Esophagus (tissue), 2 donors: ENCODE data around the gene NT5C1A. TPM values are rescaled to one million over a fixed set of nuclear protein-coding genes. Genes with fewer than 3 reads are reported as not detected.

ENCODE experiments used
- H3K27ac ChIP-seq, 2 donors: one replicate each; pipeline ENCODE4 v1.5.1; 2013; ENCODE audit warnings: low read depth in 2 of 2, mild to moderate bottlenecking in 2 of 2, inconsistent platforms in 1 of 2, low read length in 1 of 2, moderate library complexity in 1 of 2
- H3K27me3 ChIP-seq, 2 donors: one replicate each; pipeline ENCODE4 v1.6.1; 2013; ENCODE audit warnings: low read length in 2 of 2, control low read depth in 1 of 2, mild to moderate bottlenecking in 1 of 2; ENCODE audit not compliant: insufficient read depth in 2 of 2, control insufficient read depth in 1 of 2
- H3K36me3 ChIP-seq, 2 donors: one replicate each; pipeline ENCODE4 v1.6.1; 2013; ENCODE audit warnings: low read length in 1 of 2; ENCODE audit not compliant: control insufficient read depth in 2 of 2, insufficient read depth in 2 of 2
- H3K4me1 ChIP-seq, 2 donors: one replicate each; pipeline ENCODE4 v1.6.1; 2013; ENCODE audit warnings: low read length in 1 of 2; ENCODE audit not compliant: control insufficient read depth in 2 of 2, insufficient read depth in 2 of 2
- H3K4me3 ChIP-seq, 2 donors: one replicate each; pipeline ENCODE4 v1.5.1; 2013; ENCODE audit warnings: low read length in 2 of 2, mild to moderate bottlenecking in 2 of 2, low read depth in 1 of 2, moderate library complexity in 1 of 2
- H3K9me3 ChIP-seq, 2 donors: one replicate each; pipeline ENCODE4 v1.6.1; 2013; ENCODE audit warnings: mild to moderate bottlenecking in 2 of 2, low read depth in 1 of 2, low read length in 1 of 2, moderate library complexity in 1 of 2; ENCODE audit not compliant: control insufficient read depth in 2 of 2, insufficient read depth in 1 of 2
- WGBS, 2 donors: extraction: QIAGEN DNeasy Blood & Tissue Kit; methylation state at CpG; one replicate each; pipeline ENCODE4 v1.1.7; 2013; 5-methylcytosine and 5-hydroxymethylcytosine counted together
- polyA plus RNA-seq, 2 donors: library from polyadenylated mRNA; stranded (reverse); fragments of 200-250 nt; gene quantifications; one replicate each; pipeline ENCODE4 v1.2.3, GENCODE V29; 2013
- donor health status: healthy with polysubstance abuse.
- donor health status: Bipolar disorder and iron deficiency.

The NT5C1A gene
- polyA plus RNA-seq, 2 donors: 0.02 TPM; not detected in 1

DNA sequence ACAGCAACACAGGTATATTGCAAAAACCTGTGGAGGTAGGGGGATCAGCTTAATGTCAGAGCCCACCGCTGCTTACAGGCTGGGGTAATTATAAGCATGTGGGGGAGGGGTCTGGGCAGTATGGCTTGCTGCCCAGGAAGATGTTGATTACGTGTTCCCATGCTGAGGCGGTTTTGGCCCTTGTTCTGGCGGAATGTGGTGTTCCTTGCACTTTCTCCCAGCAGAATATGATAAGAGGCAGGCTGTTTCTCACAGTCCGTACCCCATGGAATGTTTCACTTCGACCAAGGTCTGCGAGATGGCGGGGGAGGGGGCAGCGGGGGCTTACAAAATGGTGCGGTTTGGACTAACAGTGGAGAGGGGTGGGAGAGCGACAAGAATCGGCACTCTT is 29.1 kb upstream of the NT5C1A start:
- Histone ChIP-seq H3K4me3 (no peak overlapping the region), H3K36me3 (no peaks in the 10 kb centered on the region), H3K4me1 (no peaks in the 10 kb centered on the region), H3K9me3 (peaks cover 0 to 2% of the 10 kb centered on the region in 2 donors), H3K27ac (no peak overlapping the region), H3K27me3 (no peaks in the 10 kb centered on the region)
- 20 to 26% methylated on average over 12 of the region's 12 CpGs for WGBS, 2 donors

DNA sequence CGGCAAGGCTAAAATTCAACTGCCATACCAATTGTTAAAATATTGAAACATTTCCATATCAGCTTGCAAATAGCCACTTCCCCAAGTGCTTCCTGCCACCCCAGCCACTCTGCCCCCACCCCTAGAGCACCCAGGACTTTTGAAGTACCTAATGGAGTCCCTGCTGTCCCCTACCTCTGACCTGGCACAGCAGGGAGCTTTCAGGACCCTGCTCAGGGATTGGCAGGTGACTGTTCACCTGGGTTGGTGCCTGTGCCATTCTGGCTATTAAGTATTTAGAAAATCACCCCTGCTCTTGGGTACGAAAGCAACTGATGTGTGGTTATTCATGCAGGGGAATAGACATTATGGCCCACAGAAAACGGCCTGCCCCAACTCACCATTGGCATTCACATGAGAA is 28.4 kb upstream of the NT5C1A start:
- no peak overlapping the region for H3K4me3 ChIP-seq
- peaks cover 0 to 2% of the 10 kb centered on the region in 2 donors for H3K9me3 ChIP-seq
- no peaks in the 10 kb centered on the region for H3K27me3 ChIP-seq
- WGBS, 2 donors: 76 to 86% methylated on average over 3 of the region's 3 CpGs
- H3K27ac ChIP-seq: no peak overlapping the region
- no peaks in the 10 kb centered on the region for H3K4me1 ChIP-seq
- no peaks in the 10 kb centered on the region for H3K36me3 ChIP-seq

DNA sequence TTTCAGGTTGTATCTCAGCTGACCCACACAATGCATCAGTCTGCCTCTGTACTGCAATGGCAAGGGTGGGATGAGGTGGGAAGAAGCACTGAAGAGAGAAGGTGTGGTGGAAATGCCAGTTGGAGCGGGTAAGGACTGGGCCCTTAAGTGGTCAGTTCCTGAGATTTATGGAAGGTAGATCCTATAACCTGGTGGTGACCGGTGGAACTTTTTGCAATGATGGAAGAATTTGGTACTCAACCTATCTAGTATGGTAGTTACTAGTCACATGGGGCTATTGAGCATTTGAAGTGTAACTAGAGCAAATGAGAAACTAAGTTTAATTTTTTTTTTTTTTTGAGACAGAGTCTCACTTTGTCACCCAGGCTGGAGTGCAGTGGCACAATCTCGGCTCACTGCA is 27.5 kb upstream of the NT5C1A start:
- Histone ChIP-seq H3K9me3 (peaks cover 0 to 2% of the 10 kb centered on the region in 2 donors), H3K4me1 (no peaks in the 10 kb centered on the region), H3K36me3 (no peaks in the 10 kb centered on the region), H3K27ac (no peak overlapping the region), H3K4me3 (no peak overlapping the region), H3K27me3 (no peaks in the 10 kb centered on the region)
- 93 to 95% methylated on average over 2 of the region's 3 CpGs for WGBS, 2 donors

DNA sequence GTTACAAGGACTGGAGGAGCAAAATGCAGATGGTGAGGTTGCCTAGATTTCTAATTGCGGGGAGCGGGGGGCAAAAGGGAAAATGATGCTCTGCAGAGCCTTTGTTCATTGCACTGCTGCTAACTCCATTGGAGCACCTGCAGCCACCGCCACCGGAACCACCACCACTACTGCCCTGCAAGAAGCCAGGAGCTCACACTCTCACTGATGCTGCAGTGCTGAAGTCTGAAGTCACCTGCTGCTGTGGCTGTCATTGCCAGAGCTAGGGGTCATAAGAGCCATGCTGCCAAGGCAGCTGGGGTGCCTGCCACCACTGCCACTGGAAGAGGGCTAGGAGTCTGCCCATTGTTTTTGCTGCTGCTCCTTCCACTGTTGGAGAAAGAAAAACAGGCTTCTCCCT is 26.7 kb upstream of the NT5C1A start:
- Histone ChIP-seq H3K4me1 (no peaks in the 10 kb centered on the region), H3K27ac (no peak overlapping the region), H3K36me3 (no peaks in the 10 kb centered on the region), H3K4me3 (no peak overlapping the region), H3K27me3 (no peaks in the 10 kb centered on the region), H3K9me3 (peaks cover 0 to 2% of the 10 kb centered on the region in 2 donors)
- WGBS, 2 donors: 92 to 94% methylated on average over 4 of the region's 4 CpGs

DNA sequence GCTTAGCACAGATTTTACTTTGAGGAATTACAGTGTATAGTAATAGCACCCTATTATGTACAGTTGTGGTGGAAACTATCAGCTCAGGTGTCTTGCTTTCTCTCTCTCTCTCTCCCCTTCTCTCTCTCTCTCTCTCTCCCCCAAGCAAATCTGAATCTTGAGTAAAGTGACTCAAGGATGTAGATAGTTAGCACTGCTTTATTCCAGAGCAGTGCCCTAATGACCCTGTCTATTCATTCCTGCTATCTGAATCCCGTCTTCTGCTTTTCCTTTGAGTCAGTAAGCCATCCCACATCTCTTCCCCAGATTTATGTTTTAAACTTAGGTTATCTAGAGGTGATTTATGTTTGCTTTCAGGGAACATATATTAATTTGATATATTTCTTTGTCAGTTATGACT is 24.5 kb upstream of the NT5C1A start:
- H3K4me3 ChIP-seq: no peak overlapping the region
- 33 to 40% methylated on average over 1 of the region's 1 CpG for WGBS, 2 donors
- no peaks in the 10 kb centered on the region for H3K36me3 ChIP-seq
- H3K27ac ChIP-seq: no peak overlapping the region
- no peaks in the 10 kb centered on the region for H3K27me3 ChIP-seq
- H3K4me1 ChIP-seq: peaks cover 2 to 8% of the 10 kb centered on the region in 2 donors
- H3K9me3 ChIP-seq: peaks cover 0 to 2% of the 10 kb centered on the region in 2 donors

DNA sequence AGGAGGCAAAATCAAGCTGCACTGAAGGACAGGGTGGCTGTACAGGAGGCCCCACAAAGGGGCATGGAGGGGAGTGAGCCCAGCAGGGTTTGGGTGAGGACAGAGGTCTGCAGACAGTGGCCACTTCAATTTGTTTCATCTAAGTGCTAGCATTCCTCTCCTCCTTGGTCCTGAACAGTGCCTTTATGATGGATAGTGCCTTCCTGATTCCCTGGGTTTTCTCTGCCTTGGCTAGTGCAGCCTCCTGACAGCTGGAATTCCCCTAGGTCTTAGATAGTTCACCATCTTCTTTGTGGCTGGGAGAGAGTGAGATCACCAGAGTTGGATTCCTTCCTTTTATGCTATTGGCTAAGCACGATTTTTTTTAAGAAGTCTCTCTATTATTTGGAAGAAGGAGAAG is 23.1 kb upstream of the NT5C1A start:
- Histone ChIP-seq H3K4me1 (peaks cover 2 to 13% of the 10 kb centered on the region in 2 donors), H3K27me3 (peaks cover 0 to 3% of the 10 kb centered on the region in 2 donors), H3K9me3 (peaks cover 0 to 2% of the 10 kb centered on the region in 2 donors), H3K27ac (no peak overlapping the region), H3K36me3 (no peaks in the 10 kb centered on the region), H3K4me3 (no peak overlapping the region)
- WGBS, 2 donors: 3 to 12% methylated on average over 1 of the region's 1 CpG

DNA sequence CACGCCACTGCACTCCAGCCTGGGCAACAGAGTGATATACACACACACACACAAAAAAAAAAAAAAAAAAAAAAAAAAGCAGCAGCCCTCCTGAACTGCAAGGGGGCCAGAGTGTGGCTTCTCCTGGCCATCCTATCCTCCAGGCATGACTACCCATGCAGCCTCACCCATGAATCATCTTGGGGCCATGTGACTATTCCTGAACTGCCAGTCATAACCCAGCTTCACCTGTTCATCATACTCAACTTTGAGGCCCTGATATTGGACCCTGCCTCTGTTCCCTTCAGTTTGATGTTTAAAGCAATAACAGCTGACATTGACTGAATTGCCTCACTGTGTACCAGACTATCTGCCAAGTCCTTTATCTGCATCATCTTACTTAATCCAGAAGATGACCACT is 22.1 kb upstream of the NT5C1A start:
- peaks cover 0 to 2% of the 10 kb centered on the region in 2 donors for H3K9me3 ChIP-seq
- no peaks in the 10 kb centered on the region for H3K36me3 ChIP-seq
- H3K27me3 ChIP-seq: peaks cover 0 to 7% of the 10 kb centered on the region in 2 donors
- H3K4me3 ChIP-seq: no peak overlapping the region
- WGBS, 2 donors: 88 to 100% methylated on average over 1 of the region's 1 CpG
- peaks cover 2 to 13% of the 10 kb centered on the region in 2 donors for H3K4me1 ChIP-seq
- no peak overlapping the region for H3K27ac ChIP-seq

DNA sequence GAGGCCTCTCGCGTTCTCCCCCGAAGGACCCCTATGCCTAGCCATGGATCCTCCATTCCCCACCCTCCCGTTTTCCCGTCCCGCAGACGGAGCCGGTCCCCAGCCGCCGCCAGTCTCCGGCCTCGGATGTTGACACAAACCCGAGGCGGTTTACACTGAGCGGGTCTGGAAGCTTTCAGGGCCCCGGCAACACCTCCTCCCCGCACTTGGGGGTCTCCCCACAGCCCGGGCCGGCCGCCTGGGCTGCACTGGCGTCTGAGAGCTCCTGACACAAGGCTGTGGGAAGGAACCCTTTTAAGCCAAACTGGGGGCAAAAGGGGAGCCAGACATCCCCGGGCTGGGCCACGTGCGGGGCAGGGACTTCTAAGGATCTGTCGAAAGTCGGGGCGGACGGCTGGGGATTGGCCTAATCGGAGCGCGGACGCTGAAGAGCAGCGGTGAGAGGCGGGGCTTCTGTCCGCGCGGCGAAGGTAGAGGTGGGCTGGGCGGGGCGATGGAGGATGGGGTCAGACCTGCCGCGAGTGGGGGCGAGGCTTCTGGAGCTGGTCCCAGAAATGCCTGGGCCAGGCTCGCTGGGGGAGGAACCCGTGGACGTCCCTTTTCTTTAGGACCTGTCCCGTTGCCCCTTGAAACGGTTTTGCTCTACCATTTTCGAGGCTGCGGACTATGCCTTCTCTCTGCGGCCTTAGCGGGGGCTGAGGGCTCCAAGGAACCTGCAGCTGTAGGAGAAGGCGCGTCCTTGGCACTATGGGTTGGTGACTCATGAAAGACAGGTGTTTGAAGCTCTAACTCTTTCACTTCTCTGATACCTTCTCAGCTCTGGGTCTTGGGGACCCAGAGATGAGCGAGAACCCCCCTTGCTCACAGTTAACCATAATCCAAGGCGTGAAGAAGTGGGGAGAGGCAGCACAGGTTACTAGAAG is 20.5 kb upstream of the NT5C1A start:
- no peaks in the 10 kb centered on the region for H3K9me3 ChIP-seq
- WGBS, 2 donors: 11% methylated on average over 56 of the region's 56 CpGs
- H3K4me3 ChIP-seq: peak overlapping the region; percentile 3 to 5
- H3K36me3 ChIP-seq: no peaks in the 10 kb centered on the region
- H3K4me1 ChIP-seq: peaks cover 2 to 13% of the 10 kb centered on the region in 2 donors
- peaks cover 0 to 7% of the 10 kb centered on the region in 2 donors for H3K27me3 ChIP-seq
- H3K27ac ChIP-seq: no peak overlapping the region

DNA sequence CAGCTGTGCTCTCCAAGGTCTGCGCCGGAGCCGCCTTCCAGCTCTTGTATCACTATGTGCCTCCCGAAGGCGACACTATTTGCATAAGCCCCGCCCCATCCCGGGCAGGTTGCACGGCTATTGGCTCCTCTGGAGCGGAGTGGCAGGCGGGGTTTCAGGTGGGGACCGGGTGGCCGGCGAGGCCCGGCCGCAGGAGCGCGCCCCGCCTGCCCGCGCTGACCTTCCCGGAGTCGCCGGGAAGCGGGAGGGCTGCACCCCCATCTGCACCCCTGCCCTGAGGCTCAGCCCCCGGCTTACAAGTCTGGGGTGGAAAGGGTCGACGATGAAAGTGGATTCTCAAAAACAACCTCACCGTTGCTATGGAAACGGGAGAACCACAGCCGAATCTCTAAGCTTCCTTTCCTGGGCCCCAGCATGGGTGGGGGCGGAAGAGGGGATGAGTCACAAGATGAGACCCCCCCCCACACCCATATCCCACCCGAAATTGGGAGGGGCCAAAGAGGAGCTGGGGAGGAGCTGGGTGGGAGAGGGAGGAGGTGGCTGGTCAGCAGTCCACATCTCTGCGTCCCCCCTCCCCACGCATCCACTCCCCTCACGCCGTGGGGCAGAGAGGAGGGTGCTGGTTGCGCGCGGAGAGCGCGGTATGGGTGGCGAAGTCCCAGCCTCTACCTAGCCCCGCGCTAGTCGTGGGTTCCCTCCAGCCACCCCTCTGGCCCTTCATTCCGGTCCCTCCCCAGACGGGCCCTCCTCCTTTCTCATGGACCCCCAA is 19.7 kb upstream of the NT5C1A start, which contains the start of gene HPCAL4:
Gene HPCAL4 (minus strand): TSS at position 51 of the 769 bp plus-strand sequence. CDS start 6,830 bp downstream, outside the sequence.
- Histone ChIP-seq H3K27ac (no peak within 1 kb of the TSS), H3K27me3 (peaks cover 0 to 9% of the 10 kb centered on the region in 2 donors), H3K4me1 (peaks cover 2 to 13% of the 10 kb centered on the region in 2 donors), H3K4me3 (peak within 1 kb of the TSS; percentile 31 to 33), H3K9me3 (no peaks in the 10 kb centered on the region), H3K36me3 (no peaks in the 10 kb centered on the region)
- whole genome bisulfite sequencing, 2 donors: 2 to 3% methylated on average over 40 to 46 of the region's 47 CpGs
